ENCODE data around the gene ZBTB6. TPM values are rescaled to one million over a fixed set of nuclear protein-coding genes. Genes with fewer than 3 reads are reported as not detected.

The ZBTB6 gene
- total and polyA plus RNA-seq, 2 of the 4 experiments (the other 2 are of a cell fraction): 2.6 to 11.7 TPM

DNA sequence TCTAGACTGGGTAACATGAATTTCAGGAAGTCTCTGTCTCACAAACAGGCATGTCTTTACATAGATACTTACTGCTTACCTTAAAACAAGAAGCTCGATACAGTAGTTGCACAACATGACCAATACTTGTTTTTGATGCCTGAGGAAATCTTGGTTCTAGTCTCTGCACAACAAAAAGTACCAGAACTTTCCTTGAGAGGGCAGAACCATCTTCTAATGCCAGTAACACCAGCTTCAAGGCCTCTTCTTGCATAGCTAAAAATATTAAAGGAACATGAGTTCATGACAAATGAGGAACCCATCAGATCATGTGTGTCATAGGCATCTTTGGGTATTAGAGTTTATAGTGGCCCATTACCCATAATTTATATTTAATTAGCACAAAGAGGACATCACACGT lies 30.0 kb downstream of the ZBTB6 start:
- H3K14ac ChIP-seq (replicated peaks; ENCODE audit: low read depth, low read length): no peak overlapping the region
- ATAC-seq (ENCODE audit: low read depth) (no peak), DNase-seq (no peak)
- in situ Hi-C loops (cut with MboI; ENCODE audit: low sequenced_read_pairs) (no loop called here), intact Hi-C loops (cut with micrococcal nuclease) (loop anchor here (2.0 kb wide), 1 partner anchor 16 kb away; no protein-coding TSS in a partner anchor), dilution Hi-C loops (cut with HindIII; ENCODE audit: low sequenced_read_pairs, unreplicated experiment) (loop anchor here (25.0 kb wide), 1 partner anchor 104 kb away; no protein-coding TSS in a partner anchor)
- no peak overlapping the region for H2AK9ac ChIP-seq (replicated peaks; ENCODE audit: low read depth, low read length, poor library complexity)
- no peak for TF ChIP-seq FOS (IDR thresholded peaks at IDR 0.05; ENCODE audit: low read depth, low read length)
- TF ChIP-seq RCOR1 (IDR thresholded peaks at IDR 0.05; ENCODE audit: insufficient replicate concordance, low read length): no peak
- H3K4me3 ChIP-seq (ENCODE audit: insufficient read depth, low read depth, low read length): no peak overlapping the region
- BruUV-seq (replicated peaks): no TSS peak
- no peak overlapping the region for H3K4ac ChIP-seq (ENCODE audit: low read depth, low read length)
- H3K4me2 ChIP-seq (ENCODE audit: low read depth, low read length): no peak overlapping the region
- H2BK15ac ChIP-seq (ENCODE audit: low read depth, low read length): no peak overlapping the region
- no peak overlapping the region for H3K56ac ChIP-seq (ENCODE audit: extremely low read depth, insufficient read depth, low read length)
- no peaks in the 10 kb centered on the region for H3K27me3 ChIP-seq (ENCODE audit: control insufficient read depth, insufficient read depth, low read length)
- no CpG with 5 or more reads among the region's 2 CpGs for WGBS, 2 experiments (ENCODE audit: extremely low coverage in 2 of 2, insufficient read length in 1 of 2)
- ChIA-PET POLR2A (ENCODE audit: unreplicated experiment) (no interaction called here), CTCF (interaction anchor here (1.0 kb wide), 1 partner anchor 21 kb away, joined by 3 read pairs; no protein-coding TSS in a partner anchor)
- H2BK20ac ChIP-seq (ENCODE audit: low read depth, low read length): no peak overlapping the region
- H3K79me1 ChIP-seq (ENCODE audit: low read depth in 1 of 2, low read length in 2 of 2): peaks cover 9 to 14% of the 10 kb centered on the region in 2 experiments; a peak in 3 of 4 replicates
- no peaks in the 10 kb centered on the region for H3K9me3 ChIP-seq (ENCODE audit: control insufficient read depth, insufficient read depth, low read length)
- no peak overlapping the region for H4K91ac ChIP-seq (ENCODE audit: insufficient read depth, low read depth, low read length)
- no peaks in the 10 kb centered on the region; the same call in 1 of the 2 replicates for H4K20me1 ChIP-seq (ENCODE audit: insufficient read depth, low read length)
- no peak overlapping the region for H2BK5ac ChIP-seq (ENCODE audit: low read depth, low read length, poor library complexity, severe bottlenecking)
- H3K9me1 ChIP-seq (ENCODE audit: insufficient read depth, low read length): no peaks in the 10 kb centered on the region
- H2AK5ac ChIP-seq (ENCODE audit: low read depth, low read length): no peak overlapping the region
- no peak overlapping the region for H2BK120ac ChIP-seq (ENCODE audit: low read depth, low read length)
- no peak overlapping the region; a peak in 1 of 4 replicates for H4K8ac ChIP-seq (ENCODE audit: low read depth in 2 of 2, low read length in 2 of 2)
- no peak overlapping the region for H3K23ac ChIP-seq (ENCODE audit: low read depth, low read length)
- H3K27ac ChIP-seq (ENCODE audit: insufficient read depth, low read length): no peak overlapping the region
- H3K9ac ChIP-seq (ENCODE audit: low read depth, low read length): no peak overlapping the region
- H2AFZ ChIP-seq (replicated peaks; ENCODE audit: low read length, poor library complexity): no peak overlapping the region
- peaks cover 49% of the 10 kb centered on the region for H3K36me3 ChIP-seq (ENCODE audit: control insufficient read depth, insufficient read depth, low read length)
- no peaks in the 10 kb centered on the region for H3K4me1 ChIP-seq (ENCODE audit: control insufficient read depth, insufficient read depth, low read length)
- H4K5ac ChIP-seq (ENCODE audit: low read depth, low read length): no peak overlapping the region
- H3K18ac ChIP-seq (ENCODE audit: low read depth, low read length): no peak overlapping the region

Data from IMR-90 (cell line).